ENCODE measurements around the gene SUSD3.
"Not testable (repeated sequence)": the region's sequence is repeated elsewhere in the genome, so short reads cannot be mapped to it uniquely, and the experiment has no call there.

Gene SUSD3

DNA sequence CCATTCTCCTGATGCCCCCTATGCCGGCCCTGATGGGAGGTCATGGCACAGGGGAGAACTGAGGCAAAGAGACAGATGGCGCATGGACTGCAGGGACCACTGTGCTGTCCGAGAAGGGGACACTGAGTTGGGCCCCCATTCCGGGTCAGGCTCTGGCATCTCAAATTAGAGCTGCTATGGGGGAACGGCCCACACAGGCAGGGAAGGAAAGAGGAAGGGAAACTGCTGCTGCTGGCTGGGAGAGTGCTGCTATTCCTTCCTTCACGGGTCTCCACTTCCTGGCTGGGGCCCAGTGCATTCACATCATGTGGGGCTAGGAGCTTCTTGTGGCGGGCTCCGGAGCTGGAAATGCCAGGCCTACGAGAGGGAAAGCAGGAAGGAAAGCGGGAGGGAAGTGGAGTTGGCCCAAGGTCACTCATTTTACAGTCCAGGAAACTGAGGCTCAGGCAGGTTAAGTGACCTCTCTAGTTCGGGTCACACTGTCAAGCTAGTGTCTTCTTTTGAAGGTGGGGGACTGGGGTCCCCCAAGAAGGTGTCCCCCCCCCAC lies 36.2 kb downstream of the SUSD3 start:
- no peak for DNase-seq

DNA sequence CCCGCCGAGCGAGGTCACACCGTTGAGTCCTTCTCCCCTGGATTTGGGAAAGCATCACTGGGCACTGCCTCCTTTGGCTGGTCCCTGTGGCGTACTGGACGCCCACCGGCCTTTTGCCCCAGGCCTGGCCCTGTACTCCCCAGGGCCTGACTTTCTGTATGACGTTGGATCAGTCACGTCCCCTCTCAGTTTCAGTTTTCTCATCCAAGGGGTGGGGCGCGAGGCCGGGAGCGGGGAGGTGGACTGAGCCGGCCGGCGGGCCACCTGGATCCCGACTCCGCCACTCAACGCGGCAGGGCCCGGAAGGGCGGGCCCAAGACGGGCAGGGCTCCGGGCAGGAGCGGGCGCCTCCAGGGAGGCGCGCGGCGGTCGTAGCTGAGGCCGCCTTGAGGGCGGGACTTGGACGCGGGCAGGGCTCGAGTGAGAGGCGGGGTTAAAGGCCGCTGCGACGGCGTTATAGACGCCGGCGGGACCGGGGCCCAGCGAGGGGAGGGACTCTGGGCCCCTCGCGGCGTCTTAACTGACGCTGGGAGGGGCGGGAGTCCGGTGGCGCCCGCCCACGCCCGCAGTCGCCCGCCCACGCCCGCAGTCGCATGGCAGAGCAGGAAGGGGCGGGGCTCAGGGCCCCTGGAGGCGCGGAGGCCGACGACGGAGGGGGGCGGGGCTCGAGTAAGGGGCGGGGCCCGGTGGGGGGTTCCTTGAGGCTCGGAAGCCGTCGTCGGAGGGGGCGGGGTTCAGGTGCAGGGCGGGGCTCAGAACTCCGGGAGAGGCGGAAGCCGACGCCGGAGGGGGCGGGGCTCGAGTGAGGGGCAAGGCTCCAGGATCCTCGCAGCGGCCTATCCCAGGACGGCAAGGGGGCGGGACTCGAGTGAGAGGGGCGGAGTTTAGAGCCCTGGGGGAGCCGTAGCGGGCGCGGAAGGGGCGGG lies 37.0 kb downstream of the SUSD3 start:
- DNase-seq: peak; percentile 100

DNA sequence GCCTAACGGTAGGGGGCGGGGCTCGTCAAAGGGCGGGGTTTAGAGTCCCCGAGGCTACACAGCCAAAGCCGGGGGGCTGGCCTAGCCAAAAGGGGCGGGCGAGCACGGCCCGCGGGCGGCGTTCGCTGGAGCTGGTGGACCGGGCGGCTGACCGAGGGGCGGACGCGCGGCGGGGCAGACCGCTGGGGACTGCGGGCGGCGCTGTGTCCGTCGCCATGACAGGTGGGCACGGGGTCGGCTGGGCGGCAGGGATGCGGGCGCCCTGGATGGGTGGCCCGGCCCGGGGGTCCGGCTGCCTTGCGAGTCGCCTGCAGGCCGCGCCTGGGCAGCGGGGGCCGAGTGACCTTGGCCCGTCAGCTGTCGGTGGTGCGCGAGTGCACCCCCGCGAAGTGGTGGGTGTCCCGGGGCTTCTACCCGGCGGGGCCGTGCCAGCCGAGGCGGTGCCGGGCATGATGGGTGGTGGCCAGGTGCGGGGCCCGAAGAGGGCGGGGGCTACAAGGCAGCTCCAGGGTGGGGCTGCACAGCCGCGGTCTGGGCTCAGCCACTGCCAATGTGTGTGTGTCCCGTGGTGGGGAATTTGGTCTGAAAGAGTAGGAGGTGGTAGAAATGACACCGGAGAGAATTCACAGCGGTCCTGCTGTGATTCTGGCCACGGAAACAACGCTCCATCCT lies 37.8 kb downstream of the SUSD3 start, which contains the start of gene CARD19:
Gene CARD19 (plus strand): TSS at position 87 of the 672 bp plus-strand sequence. CDS start 129 bp downstream, at position 216.
- peak in 2 of 4 experiments; percentile 39 to 45 for DNase-seq

DNA sequence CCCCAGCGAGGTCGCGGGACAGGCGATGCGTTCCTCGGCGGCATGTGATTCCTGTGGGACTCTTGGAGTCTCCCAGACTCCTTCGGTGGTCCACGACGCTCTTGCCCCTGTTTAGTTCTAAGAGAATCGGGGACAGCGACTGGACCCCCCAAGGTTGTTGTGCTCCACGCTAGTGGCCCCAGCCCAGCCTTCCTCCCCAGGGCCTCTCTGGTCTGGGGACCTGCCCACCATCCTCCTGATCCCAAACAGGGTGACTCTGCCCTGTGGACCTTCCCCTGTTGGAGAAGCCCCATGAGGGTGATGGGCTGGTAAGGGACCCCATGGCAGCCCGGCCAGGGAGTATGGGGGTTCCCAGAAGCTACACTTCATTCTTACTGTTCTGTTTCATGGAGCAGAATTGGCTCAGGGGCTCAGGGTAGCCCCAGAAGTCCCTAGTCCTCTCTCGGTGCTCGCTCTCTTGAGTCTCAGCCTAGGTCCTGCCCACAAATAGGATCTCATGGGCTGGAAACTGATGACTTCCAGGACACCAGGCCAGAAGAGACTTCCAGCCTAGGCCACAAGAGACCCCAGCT lies 38.4 kb downstream of the SUSD3 start:
- DNase-seq: no peak

DNA sequence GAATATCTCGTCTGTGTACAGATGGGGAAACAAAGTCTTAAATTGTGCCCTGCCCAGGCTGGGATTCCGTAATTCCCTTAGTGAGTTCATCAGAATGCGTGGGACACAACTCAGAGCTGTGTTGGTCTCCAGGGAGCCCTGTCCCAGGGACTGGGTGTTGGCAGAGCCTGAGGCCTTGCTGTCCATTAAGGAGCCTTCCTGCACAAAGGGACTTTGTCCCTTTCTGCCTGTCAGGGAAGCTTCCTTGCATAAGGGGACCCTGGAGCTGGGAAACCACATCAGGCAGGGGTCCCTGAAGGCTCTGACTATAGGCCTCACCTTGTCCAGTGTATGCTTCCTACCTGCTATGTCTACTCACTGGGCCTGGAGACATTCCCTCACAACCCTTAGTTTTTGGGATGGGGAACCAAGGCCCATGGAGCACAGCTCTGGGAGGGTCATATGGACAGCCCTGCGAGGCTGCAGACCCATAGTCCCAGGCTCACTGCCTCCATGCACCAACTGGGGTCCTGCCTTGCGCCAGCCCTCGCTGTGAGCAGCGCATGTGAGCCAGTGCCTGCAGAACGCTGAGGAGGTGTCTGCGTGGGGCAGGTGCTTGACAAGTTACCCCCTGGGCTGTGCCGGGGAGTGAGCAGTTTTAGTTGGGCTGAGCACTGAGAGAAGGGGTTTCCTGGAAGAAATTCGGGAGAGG lies 39.2 kb downstream of the SUSD3 start:
- no peak for DNase-seq

DNA sequence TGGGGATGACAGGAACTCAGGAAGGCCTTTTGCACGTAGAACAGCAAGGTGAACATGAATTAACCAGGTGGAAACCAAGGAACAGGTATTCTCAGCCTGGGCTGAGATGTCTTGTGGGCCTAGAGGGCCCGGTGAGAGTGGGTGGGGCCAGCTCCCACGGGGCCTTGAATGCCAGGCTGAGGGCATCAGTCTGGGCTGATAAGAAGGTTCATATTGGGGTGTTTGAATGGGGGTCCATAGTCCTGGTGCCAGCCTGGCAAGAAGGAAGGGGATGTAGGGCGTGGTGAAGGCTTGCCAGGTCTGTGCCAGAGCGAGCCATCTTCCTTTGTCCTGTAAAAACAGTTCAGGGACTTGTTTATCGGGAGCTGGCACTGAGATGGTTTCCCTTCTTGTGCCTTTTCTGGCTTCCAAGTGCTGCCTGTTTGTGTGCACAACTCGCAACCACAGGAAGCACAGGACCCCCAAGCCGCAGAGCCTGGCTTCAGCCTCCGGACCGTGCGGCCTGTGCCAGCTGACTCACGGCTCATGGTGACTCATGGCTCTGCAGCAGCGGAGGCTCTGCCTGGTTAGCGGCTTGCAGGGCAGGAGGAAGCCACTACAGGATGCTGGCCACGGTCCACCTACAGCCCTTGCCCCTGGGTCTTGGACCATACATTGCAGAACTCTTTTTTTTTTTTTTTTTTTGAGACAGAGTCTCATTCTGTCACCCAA lies 39.9 kb downstream of the SUSD3 start:
- peak; percentile 30 to 45 (median 40) for DNase-seq

DNA sequence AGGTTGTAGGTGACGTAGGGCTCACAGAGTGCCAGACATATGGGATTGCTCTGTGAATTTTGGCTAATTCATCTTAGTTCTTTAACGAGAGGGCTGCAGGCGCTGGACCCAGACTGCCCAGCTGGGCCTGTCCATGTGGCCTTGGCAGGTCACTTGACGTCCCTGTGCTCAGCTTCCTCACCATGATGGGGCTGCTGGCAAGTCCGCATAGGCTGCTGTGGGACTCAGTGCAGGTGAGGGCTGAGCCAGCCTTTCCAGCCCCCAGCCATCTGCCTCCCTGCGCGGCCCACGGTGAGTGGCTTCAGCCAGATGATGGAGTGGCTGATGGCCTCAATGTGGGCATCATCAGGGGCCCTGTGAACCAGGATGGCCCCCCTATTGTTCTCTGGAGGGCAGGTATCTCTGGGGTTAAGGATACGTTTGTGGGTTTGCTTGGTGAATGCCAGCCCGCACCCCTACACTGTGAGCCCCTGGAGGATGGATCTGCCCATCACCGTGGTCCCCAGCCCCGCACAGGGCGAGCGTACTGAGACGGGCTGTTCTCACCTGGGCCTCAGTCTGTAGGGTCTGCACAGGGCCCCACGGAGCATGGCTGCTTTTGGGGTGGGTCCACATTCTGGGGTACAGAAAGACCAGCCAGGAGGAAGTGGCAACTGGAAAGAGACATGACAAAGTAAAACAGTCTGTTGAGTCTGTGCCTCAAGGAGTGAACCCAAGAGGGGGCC lies 41.2 kb downstream of the SUSD3 start:
- DNase-seq: no peak

DNA sequence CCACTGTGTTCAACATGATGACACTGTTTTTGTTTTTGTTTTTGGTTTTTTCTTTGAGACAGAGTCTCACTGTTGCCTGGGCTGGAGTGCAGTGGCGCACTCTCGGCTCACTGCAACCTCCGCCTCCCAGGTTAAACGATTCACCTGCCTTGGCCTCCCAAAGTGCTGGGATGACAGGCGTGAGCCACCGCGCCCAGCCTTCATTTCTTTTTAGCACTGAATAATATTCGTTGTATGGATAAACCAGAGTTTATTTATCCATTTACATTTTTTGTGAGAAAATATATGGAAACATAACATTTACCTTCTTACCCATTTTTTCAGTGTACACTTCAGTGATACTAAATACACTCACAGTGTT lies 41.8 kb downstream of the SUSD3 start:
- no peak for DNase-seq

DNA sequence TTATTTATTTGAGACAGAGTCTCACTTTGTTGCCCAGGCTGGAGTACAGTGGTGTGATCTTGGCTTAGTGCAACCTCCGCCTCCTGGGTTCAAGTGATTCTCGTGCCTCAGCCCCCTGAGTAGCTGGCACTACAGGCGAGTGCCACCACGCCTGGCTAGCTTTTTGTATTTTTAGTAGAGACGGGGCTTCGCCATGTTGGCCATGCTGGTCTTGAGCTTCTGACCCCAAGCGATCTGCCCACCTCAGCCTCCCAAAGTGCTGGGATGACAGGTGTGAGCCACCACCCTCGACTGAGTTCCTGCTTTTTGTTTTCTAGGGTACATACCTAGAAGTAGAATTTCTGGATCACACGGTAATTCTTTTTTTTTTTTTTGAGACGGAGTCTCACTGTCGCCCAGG lies 42.6 kb downstream of the SUSD3 start:
- not testable (repeated sequence) for DNase-seq

DNA sequence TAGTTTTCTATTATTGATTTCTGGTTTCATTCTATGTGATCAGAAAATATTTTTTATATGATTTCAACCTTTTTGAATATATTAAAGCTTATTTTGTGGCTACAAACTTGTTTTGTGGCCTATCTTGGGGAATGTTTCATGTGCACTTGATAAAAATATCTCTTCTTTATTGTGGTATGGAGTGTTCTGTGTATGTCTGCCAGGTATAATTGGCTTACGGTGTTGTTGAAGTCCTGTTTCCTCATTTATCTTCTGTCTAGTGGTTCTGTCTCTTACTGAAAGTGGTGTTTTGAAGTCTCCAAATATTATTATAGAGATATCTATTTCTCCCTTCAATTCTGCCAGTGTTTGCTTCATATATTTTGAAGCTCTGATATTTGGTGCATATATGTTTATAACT lies 47.1 kb downstream of the SUSD3 start:
- DNase-seq: no peak

DNA sequence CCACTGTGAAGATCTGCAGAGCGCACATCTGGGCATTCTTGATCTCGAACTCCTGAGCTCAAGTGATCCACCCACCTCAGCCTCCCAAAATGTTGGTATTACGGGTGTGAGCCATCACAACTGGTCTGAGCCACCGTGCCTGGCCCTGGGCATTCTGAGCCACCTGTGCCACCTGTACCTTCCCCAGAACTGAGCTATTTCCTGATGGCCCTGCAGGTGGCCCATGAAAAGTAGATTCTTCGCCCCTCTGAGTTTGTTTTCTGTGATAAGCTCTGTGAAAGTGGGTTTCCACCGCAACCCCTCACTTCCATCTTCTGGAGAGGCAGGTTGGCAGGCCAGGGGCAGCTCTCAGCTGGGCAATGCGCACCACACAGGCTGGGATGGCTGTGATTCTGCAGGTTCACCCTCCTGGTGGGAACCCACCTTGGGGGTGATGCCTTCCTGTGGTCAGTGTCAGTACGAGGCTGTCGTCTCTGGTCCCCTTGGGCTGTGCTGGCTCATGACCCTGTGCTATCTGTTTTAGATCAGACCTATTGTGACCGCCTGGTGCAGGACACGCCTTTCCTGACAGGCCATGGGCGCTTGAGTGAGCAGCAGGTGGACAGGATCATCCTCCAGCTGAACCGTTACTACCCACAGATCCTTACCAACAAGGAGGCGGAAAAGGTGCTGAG lies 48.8 kb downstream of the SUSD3 start:
- DNase-seq: no peak

DNA sequence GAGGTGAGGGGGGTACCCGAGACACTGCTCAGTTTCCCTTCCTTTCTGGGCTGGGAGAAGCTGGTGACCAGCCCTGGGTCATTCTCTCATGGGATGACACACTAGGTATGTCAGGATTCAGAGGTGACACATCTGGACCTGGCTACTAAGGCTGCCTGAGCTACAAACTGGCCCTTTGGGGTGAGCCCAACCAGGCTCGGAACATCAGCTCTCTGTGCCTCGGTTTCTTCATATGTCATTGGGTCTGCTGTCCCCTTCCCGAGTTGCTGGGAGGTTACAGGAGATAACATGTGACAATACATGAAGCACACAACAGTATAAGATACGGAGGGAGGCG lies 49.3 kb downstream of the SUSD3 start:
- DNase-seq: no peak

DNA sequence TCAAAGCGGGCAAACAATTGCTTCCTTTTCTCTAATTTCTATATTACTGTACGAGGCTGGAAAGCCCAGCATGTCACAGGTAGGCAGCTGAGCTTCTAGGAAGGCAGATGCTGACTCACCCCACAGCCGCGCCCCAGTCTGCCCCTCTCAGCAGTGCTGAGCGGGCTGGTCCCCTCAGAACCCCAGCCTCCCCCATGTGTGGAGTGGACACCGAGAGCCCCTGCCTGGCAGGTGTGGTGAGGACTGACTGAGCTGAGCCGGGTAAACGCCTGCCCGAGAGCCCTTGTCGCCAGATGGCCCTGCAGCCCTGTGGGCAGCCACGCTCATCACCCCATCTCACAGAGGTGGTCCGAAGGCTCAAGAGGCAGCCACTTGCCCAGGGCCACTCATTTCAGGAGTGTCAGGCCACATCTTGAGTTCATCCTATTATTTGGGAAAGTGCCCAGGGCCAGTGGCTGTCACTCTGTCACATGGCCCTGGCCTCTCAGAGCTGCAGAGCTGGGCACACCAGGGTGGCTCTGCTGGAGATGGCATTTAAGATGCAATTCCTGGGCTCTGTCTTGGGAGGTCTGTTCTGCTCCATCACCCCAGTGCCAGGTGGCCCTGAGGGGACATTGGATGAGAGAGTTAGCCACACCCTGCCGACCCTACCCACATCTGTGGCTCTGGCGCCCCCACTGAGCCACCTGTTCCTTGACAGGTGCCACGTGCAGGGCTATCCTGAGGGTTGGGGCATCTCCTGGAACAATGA lies 50.0 kb downstream of the SUSD3 start:
- peak in 3 of 4 experiments; percentile 20 to 35 (median 26) for DNase-seq

DNA sequence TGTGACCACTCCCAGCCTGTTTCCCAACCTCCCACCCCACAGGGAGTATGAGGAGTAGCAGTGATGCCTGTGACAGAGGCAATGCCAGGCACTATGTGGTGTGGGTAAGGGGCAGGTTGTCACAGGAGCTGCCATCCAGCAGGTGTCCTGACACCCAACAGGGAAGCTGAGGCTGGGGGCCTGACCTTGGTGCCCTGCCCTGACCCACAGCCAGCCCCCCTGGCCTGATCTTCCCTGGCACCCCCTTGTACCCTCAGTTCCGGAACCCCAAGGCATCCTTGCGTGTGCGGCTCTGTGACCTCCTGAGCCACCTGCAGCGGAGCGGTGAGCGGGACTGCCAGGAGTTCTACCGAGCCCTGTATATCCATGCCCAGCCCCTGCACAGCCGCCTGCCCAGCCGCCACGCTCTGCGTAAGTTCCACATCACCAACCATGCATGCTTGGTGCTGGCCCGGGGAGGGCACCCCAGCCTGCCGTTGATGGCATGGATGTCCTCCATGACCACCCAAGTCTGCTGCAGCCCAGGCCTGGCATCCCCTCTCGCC lies 51.9 kb downstream of the SUSD3 start:
- DNase-seq: no peak

DNA sequence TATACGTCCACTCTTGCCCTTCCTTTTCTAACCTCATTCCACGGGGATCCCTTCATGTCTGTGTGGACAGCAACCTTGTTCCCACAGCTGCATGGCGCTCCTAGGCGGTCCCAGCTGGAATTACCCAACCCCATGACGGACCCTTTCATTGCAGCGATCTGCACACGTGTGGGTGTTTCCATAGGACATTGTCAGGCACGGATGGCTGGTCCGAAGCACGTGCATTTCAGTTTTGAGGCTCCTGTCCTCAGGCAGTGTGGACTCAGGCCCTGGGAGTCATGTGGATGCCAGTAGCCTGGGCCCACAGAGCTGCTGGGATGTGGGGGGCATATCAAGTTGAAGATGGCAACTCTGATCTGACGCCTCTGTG lies 52.5 kb downstream of the SUSD3 start:
- DNase-seq: no peak

DNA sequence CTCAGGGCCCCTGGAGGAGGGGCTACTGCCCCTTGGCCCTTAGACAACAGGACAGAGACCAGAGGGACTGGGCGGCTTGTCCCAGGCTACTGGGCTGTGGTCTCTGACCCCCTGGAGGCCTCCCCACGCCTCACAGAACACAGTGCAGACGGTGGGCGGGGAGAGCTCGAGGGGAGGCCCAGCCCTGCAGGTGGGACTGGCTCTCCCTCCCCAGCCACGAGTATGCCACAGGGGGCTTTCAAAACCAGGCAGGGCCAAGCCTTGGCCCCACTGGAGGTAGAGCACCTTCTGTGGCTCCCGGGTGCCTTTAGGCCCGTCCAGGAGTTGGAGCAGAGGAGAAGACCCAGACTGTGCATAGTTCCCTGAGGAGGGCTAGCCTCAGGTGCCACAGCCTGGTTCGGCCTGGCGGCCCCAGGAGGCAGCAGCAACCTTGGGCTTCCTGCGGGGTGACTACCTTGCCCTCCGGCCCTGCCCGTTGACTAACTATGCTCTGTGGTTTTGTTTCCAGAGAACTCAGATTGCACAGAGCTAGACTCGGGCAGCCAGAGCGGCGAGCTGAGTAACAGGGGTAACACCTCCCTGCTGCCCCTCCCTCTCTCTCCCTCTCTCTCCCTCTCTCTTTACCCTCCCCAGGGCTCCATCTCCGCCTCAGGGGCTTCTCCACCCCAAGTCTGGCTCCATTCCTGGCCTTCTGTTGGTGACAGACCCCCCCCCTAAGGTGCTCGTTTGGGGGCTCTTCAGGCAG lies 53.0 kb downstream of the SUSD3 start:
- no peak for DNase-seq

DNA sequence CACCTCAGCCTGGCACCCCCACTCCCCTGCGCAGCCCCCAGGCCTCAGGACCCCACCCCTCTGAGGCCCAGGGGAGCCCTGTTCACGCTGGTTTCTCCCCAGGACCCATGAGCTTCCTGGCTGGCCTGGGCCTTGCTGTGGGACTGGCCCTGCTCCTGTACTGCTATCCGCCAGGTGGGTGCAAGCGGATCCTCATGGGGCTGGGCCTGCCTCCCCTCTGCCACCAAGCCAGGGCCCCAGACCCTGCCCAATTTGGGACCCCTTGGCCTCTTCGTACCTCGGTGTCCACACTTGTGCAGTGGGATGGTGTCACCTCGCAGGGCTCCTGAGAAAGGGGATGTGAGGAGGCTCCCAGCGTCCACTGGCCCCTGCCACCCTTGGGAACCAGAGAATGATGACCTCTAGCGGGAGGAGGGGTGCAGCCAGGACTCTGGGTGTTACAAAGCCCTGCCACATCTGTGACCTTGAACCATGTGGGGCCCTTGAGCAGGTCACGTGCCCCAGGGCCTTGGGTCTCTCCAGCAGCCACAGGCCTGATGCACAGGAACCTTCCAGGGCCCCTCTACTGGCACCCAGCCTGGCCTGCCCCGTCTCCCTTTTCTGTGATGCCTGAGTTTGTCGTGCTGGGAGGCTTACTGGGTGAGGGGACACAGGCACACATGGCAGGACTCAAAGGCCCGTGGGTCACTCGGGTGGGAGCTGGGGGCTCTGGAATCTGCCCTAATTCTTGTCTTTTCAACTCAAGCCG lies 53.8 kb downstream of the SUSD3 start:
- no peak for DNase-seq

DNA sequence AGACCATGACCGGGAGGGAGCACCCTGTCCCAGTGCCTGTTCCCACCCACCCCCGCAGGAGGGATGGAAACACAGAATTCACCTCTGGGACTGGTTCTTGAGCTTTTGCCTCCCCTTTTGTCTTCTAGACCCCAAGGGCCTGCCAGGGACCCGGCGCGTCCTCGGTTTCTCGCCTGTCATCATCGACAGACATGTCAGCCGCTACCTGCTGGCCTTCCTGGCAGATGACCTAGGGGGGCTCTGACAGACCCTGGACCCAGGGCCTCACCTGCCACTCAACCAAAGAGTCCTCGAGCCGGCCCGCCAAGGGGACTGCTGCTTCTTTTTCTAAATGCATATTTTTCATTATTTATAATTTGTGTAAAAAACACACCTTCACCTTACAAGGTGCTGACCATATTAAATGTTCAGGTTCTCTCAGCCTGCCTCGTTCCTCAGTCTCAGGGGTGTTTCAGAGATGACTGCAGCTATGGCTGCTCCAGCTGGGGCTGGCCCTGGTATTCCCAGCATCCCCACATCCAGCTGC lies 54.4 kb downstream of the SUSD3 start:
- no peak for DNase-seq
